Parathyroid adenoma (tissue), 2 donors: Measurements from ENCODE around the gene ZBTB21.

Experiments
- H2AFZ ChIP-seq: fragments of 300-600 bp; sonication (generic); one replicate; pipeline ENCODE4 v1.7.0; 2017; ENCODE audit warnings: antibody characterized with exemption, mild to moderate bottlenecking
- H3K27ac ChIP-seq: fragments of 300-600 bp; sonication (generic); one replicate; pipeline ENCODE4 v1.7.0; 2017
- H3K27me3 ChIP-seq: fragments of 300-600 bp; sonication (generic); one replicate; pipeline ENCODE4 v1.7.0; 2017; ENCODE audit warnings: low read length; ENCODE audit not compliant: control insufficient read depth, insufficient read depth
- H3K36me3 ChIP-seq: fragments of 300-600 bp; sonication (generic); one replicate; pipeline ENCODE4 v1.7.0; 2017; ENCODE audit warnings: low read length; ENCODE audit not compliant: control insufficient read depth, insufficient read depth
- H3K4me1 ChIP-seq: fragments of 300-600 bp; sonication (generic); one replicate; pipeline ENCODE4 v1.7.0; 2017; ENCODE audit warnings: control low read depth
- H3K4me2 ChIP-seq: fragments of 300-600 bp; sonication (generic); one replicate; pipeline ENCODE4 v1.7.0; 2017; ENCODE audit warnings: low read length
- H3K4me3 ChIP-seq: fragments of 300-600 bp; sonication (generic); one replicate; pipeline ENCODE4 v1.7.0; 2017; ENCODE audit warnings: low read depth, low read length
- H3K79me2 ChIP-seq: fragments of 300-600 bp; sonication (generic); one replicate; pipeline ENCODE4 v1.7.0; 2017; ENCODE audit warnings: control low read depth
- H3K9ac ChIP-seq: fragments of 300-600 bp; sonication (generic); one replicate; pipeline ENCODE4 v1.7.0; 2017; ENCODE audit warnings: mild to moderate bottlenecking
- H3K9me3 ChIP-seq: fragments of 300-600 bp; sonication (generic); one replicate; pipeline ENCODE4 v1.7.0; 2017; ENCODE audit warnings: low read length; ENCODE audit not compliant: control insufficient read depth
- CTCF ChIP-seq: fragments of 300-600 bp; sonication (generic); IDR thresholded peaks from one replicate; pipeline ENCODE4 v1.7.0; 2017; ENCODE audit warnings: antibody characterized with exemption, mild to moderate bottlenecking
- donor health status: primary hyperparathyroidism.

The ZBTB21 gene

DNA sequence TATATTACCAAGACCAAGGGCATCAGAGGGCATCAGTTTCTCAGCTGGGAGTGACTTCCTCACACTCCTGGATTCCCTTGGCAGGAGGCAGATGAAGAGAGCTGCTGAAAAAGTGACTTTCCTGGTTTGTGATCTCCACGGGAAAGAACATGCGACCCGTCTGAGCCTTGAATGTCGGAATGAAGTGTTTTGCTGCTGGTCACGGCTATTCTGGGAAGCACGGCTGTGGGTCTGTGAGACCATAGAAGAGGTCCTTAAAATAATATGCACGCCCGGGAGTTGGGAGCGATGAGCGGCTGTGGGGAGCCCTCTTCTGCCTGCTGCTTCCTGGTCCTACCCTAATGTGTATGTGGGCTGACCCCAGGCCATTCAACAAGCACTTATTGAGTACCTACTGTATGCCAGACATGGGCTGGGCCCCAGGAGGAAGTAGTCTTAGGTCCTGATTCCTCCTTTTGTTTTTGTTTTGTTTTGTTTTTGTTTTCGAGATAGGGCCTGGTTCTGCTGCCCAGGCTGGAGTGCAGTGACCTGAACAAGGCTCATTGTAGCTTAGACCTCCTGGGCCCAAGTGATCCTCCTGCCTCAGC is 47.8 kb upstream of the ZBTB21 start:
- Histone ChIP-seq H3K4me3 (no peak overlapping the region), H3K27me3 (no peaks in the 10 kb centered on the region), H3K27ac (no peak overlapping the region)

DNA sequence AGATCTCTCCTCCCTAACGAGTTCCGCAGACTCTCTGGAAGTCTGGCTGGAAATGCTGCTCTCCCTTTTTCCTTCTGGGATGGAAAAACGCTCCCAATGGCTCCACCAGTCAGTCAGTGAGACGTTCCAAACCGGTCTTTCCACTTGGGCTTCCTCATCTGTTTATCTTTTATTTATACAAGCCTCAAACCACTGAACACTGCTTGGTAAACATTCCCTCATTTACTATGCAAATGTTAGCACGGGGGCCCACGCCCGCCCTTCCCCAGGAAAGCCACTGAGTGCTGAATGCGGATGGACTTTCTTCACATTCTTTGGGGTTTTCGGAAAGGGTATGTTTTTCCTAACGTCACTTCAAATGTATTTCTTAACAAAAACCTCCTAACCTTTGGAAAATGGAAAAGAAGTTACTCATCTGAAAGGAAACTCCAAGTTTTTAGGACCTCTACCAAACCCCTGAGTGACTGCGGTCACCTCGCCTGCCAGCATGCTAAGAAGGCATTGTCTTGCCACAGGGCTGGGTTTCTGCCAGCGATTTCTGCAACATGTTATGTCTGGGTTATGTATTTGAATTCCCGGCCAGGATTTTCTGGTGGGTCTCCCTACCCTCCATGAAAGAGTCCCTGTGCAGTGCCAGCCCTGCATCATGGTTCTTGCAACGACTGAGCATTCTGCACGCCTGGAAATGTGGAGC is 47.0 kb upstream of the ZBTB21 start:
- H3K4me1 ChIP-seq, result peaks cover 3% of the 10 kb centered on the region
- no peaks in the 10 kb centered on the region for H3K36me3 ChIP-seq
- no peaks in the 10 kb centered on the region for H3K9me3 ChIP-seq
- peak overlapping the region; percentile 26 for H3K4me2 ChIP-seq
- H3K4me3 ChIP-seq, result no peak overlapping the region
- no peak overlapping the region for H3K27ac ChIP-seq
- H3K79me2 ChIP-seq, result no peaks in the 10 kb centered on the region
- no peak for TF ChIP-seq CTCF
- H2AFZ ChIP-seq, result no peak overlapping the region
- no peak overlapping the region for H3K9ac ChIP-seq
- no peaks in the 10 kb centered on the region for H3K27me3 ChIP-seq

More for the DNA sequence above, 47.8 kb upstream of the ZBTB21 start:
- H3K4me1 ChIP-seq, result peaks cover 3% of the 10 kb centered on the region
- H3K9ac ChIP-seq, result no peak overlapping the region
- no peak for TF ChIP-seq CTCF
- H3K4me2 ChIP-seq, result no peak overlapping the region
- H3K36me3 ChIP-seq, result no peaks in the 10 kb centered on the region
- no peaks in the 10 kb centered on the region for H3K9me3 ChIP-seq
- no peak overlapping the region for H2AFZ ChIP-seq
- no peaks in the 10 kb centered on the region for H3K79me2 ChIP-seq

GRCh38 chr21:42056468-42056867 is 46.3 kb upstream of the ZBTB21 start:
- no peak for TF ChIP-seq CTCF
- Histone ChIP-seq H3K27ac (no peak overlapping the region), H3K36me3 (no peaks in the 10 kb centered on the region), H3K4me3 (no peak overlapping the region), H3K9ac (no peak overlapping the region), H3K4me2 (peak overlapping the region; percentile 26), H3K9me3 (no peaks in the 10 kb centered on the region), H3K79me2 (no peaks in the 10 kb centered on the region), H2AFZ (no peak overlapping the region), H3K27me3 (no peaks in the 10 kb centered on the region), H3K4me1 (peaks cover 3% of the 10 kb centered on the region)

GRCh38 chr21:42055425-42055824 is 45.3 kb upstream of the ZBTB21 start:
- Histone ChIP-seq H3K79me2 (no peaks in the 10 kb centered on the region), H3K36me3 (no peaks in the 10 kb centered on the region), H3K9ac (no peak overlapping the region), H3K4me3 (no peak overlapping the region), H3K4me1 (peaks cover 3% of the 10 kb centered on the region), H3K27ac (no peak overlapping the region), H3K9me3 (no peaks in the 10 kb centered on the region), H3K4me2 (no peak overlapping the region), H3K27me3 (no peaks in the 10 kb centered on the region), H2AFZ (no peak overlapping the region)
- no peak for TF ChIP-seq CTCF

GRCh38 chr21:42051788-42052187 is 41.6 kb upstream of the ZBTB21 start:
- no peaks in the 10 kb centered on the region for H3K27me3 ChIP-seq
- H3K9ac ChIP-seq, result no peak overlapping the region
- H3K4me1 ChIP-seq, result no peaks in the 10 kb centered on the region
- H3K4me3 ChIP-seq, result no peak overlapping the region
- no peaks in the 10 kb centered on the region for H3K36me3 ChIP-seq
- H3K27ac ChIP-seq, result no peak overlapping the region
- H3K9me3 ChIP-seq, result no peaks in the 10 kb centered on the region
- TF ChIP-seq CTCF, result no peak
- no peak overlapping the region for H2AFZ ChIP-seq
- no peaks in the 10 kb centered on the region for H3K79me2 ChIP-seq
- no peak overlapping the region for H3K4me2 ChIP-seq
